Cardiac fibroblast (primary cell): ENCODE measurements around the gene LDB3.

Experiments
- DNase-seq, 2 donors: peaks; one replicate each; pipeline versions ENCODE4 v3.0.0 to v3.0.0-alpha.2; 2010; ENCODE audit warnings: low read depth in 2 of 2
- H3K4me3 ChIP-seq, 2 donors: replicated peaks in 1 of 2; 1 replicate in 1 of 2; 2 replicates in 1 of 2; pipeline ENCODE4 v1.5.1; 2011; ENCODE audit warnings: low read depth in 2 of 2, low read length in 2 of 2, mild to moderate bottlenecking in 2 of 2, moderate library complexity in 1 of 2
- CTCF ChIP-seq: IDR thresholded peaks from one replicate; pipeline ENCODE4 v1.5.1; 2011; ENCODE audit warnings: low read depth, mild to moderate bottlenecking, low read length, inconsistent platforms

The LDB3 gene

DNA sequence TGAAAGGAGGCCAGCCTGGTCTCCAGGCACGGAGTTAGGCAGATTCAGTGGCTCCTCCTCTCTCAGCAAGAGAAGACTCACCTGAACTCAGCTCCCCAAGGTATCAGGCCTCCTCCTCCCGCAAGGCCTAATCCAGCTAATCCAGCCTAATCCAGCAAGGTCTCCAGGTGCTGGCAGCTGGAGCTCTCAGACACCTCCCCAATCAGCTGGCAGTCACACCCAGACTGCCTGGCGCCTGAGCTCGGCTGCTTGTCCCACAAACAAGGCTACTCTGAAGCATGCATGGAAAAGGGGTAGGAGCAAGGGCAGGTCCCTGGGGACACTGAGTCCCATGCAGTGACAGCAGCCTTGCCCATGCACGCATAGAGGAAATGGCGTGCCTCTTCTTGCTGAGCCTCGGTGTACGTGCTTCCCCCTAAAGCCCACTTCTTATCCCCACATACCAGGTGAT lies 17.3 kb upstream of the LDB3 start:
- TF ChIP-seq CTCF, result no peak
- no peak for DNase-seq
- no peak overlapping the region for H3K4me3 ChIP-seq

- no peak overlapping the region for H3K4me3 ChIP-seq
- DNase-seq, result no peak
- no peak for TF ChIP-seq CTCF
Observed at GRCh38 chr10:86651631-86652331, 16.5 kb upstream of the LDB3 start.

- H3K4me3 ChIP-seq, result no peak overlapping the region
- peak in 1 of 2 donors; percentile 37 for DNase-seq
- no peak for TF ChIP-seq CTCF
Observed at GRCh38 chr10:86652361-86653202, 15.7 kb upstream of the LDB3 start.

GRCh38 chr10:86653379-86653778 lies 14.9 kb upstream of the LDB3 start:
- TF ChIP-seq CTCF, result no peak
- no peak for DNase-seq
- no peak overlapping the region for H3K4me3 ChIP-seq

GRCh38 chr10:86653987-86654386 lies 14.3 kb upstream of the LDB3 start:
- no peak for TF ChIP-seq CTCF
- H3K4me3 ChIP-seq, result no peak overlapping the region
- no peak for DNase-seq

- peak in 1 of 2 donors; percentile 27 for DNase-seq
- TF ChIP-seq CTCF, result no peak
Observed at GRCh38 chr10:86654411-86655172, 13.7 kb upstream of the LDB3 start, which contains the start of gene OPN4. OPN4 (plus strand) TSS chr10:86654547; CDS start chr10:86654784, 237 bp downstream.

More at GRCh38 chr10:86654411-86655172, 13.7 kb upstream of the LDB3 start, which contains the start of gene OPN4:
- no peak within 1 kb of the TSS for H3K4me3 ChIP-seq
